OCI-LY7 (cell line): ENCODE results near the gene PEMT.

Experiments
- CTCF ChIP-seq: fragments of 200-600 bp; sonication (generic); conservative IDR thresholded peaks from 2 replicates; pipeline ENCODE4 v1.5.1; 2014; ENCODE audit warnings: mild to moderate bottlenecking, antibody characterized with exemption, low read length, moderate library complexity, mixed read lengths
- EZH2phosphoT487 ChIP-seq: fragments of 200-600 bp; sonication (generic); IDR thresholded peaks from 2 replicates; pipeline ENCODE4 v1.6.1; 2018; ENCODE audit warnings: low read depth, borderline replicate concordance, mild to moderate bottlenecking, mixed run types, antibody characterized with exemption, low read length, moderate library complexity, mixed read lengths

DNA sequence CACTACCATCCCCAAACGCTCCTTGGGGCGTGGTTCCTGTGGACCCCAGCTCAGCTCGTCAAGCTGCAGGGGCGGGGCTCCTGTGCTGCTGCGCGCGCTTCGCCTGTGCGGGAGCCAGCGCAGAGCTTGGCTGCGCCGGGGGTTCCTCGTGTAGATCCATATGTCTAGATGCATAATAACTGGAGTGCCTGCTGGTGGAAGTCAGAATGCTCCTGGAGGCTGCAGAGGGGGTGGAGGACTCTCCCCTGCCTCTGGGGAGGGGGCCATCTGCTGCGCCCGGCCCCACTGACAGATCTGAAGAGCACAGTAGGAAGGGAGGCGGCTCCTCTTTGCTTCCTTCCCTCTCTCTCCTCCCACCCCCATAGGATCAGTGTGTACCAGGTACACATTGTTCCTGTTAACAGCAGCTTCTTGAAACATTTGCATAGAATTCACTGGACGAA lies 99.9 kb downstream of the PEMT start:
- TF ChIP-seq CTCF (no peak), EZH2phosphoT487 (no peak)
